BJ (cell line): ENCODE data around the gene DDX11. TPM values are rescaled to one million over a fixed set of nuclear protein-coding genes. Genes with fewer than 3 reads are reported as not detected.
"Not testable (repeated sequence)": the region's sequence is repeated elsewhere in the genome, so short reads cannot be mapped to it uniquely, and the experiment has no call there.

Experiments used
- CTCF ChIA-PET: fragments of 350-600 bp; formaldehyde crosslinking; extraction: SDS; loops from one replicate; lab custom pipeline; 2021; ENCODE audit warnings: antibody characterized with exemption, inconsistent platforms; lab: Yijun Ruan, JAX
- POLR2A ChIA-PET: fragments of 300-600 bp; sonication (Branson Sonifier 250); formaldehyde crosslinking; extraction: SDS; loops from one replicate; lab custom pipeline; 2021; ENCODE audit warnings: antibody characterized with exemption; lab: Charles Lee
- DNase-seq: peaks from one replicate; pipeline ENCODE4 v3.0.0-alpha.2; 2011; ENCODE audit warnings: low read depth
- H3K27me3 ChIP-seq: 2 replicates; pipeline ENCODE4 v1.6.0; 2011; ENCODE audit warnings: low read length; ENCODE audit not compliant: control insufficient read depth, insufficient read depth
- H3K36me3 ChIP-seq: 2 replicates; pipeline ENCODE4 v1.5.1; 2011; ENCODE audit warnings: low read length; ENCODE audit not compliant: control insufficient read depth, insufficient read depth
- H3K4me3 ChIP-seq: 2 replicates; pipeline ENCODE4 v1.5.1; 2011; ENCODE audit warnings: low read depth, mild to moderate bottlenecking, control low read depth, low read length
- CTCF ChIP-seq: IDR thresholded peaks from 2 replicates; pipeline ENCODE4 v1.5.1; 2011; ENCODE audit warnings: low read depth, mild to moderate bottlenecking, control low read depth, inconsistent platforms, low read length, moderate library complexity; ENCODE audit not compliant: insufficient read depth
- polyA plus RNA-seq: library from polyadenylated mRNA; depleted of rRNA; stranded (reverse); fragments of >200 nt; gene quantifications from 2 replicates; pipeline ENCODE4 v1.2.3, GENCODE V29; 2011

Gene DDX11
- polyA plus RNA-seq, 1 experiment, result 12.8 TPM

DNA sequence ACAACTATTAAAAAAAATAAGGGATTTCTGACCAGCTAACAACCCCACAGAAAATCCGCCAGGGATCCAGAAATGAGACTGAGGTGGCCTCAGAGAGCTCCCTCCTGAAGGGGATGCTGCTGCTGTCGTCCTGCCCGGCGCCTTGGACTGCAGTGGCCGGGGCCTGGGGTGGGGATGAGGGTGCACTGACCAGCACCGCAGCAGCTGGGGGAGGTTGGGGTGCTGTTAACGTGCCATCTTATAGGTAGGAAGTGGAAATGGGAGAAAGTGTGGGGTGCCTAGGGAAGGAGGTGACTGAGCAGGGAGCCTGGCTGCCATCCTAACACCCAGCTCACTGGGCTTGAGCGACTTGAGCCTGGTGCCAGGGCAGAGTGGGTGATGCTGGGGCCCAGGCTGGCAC lies 32.0 kb downstream of the DDX11 start:
- Histone ChIP-seq H3K27me3 (no peaks in the 10 kb centered on the region), H3K4me3 (no peak overlapping the region), H3K36me3 (peaks cover 1% of the 10 kb centered on the region)
- no peak for TF ChIP-seq CTCF
- POLR2A ChIA-PET, result no interaction called here
- CTCF ChIA-PET, result no interaction called here
- DNase-seq, result no peak

DNA sequence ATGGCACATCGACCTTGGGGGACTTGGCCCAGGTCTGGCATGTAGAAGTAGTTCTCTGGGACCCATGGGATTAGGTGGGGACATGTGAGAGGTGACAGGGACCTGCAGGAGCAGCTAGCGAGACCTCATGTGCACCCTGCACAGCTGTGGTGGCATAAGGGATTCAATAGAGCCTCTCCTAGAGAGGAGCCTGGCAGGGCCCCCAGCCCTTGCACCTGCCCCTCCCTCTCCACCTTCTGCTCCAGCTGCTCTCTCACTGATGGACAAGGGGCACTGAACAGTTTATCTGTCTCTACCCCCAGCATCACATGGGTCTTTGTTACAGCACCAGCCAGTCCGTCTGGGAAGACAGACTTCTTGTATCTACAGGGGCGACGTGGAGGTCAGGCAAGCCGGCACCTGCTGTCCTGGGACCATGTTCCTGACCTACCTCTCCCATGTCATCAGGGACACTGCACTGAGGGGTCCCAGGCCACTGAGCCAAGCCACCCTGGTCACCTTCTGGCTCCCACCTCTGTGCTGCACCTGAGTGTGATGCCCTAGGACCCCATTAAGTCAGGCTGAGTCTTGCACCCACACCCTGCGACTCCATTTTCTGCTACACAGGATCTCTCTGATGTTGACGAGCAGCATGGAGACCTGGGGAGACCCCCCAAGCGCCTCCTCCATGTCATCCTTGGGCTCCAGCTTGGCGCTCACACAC lies 32.6 kb downstream of the DDX11 start:
- Histone ChIP-seq H3K4me3 (no peak overlapping the region), H3K27me3 (no peaks in the 10 kb centered on the region), H3K36me3 (peaks cover 1% of the 10 kb centered on the region)
- CTCF ChIA-PET, result no interaction called here
- no peak for DNase-seq
- POLR2A ChIA-PET, result no interaction called here
- TF ChIP-seq CTCF, result no peak

GRCh38 chr12:31109773-31110172 lies 36.1 kb downstream of the DDX11 start:
- H3K36me3 ChIP-seq, CTCF ChIA-PET, DNase-seq, H3K4me3 ChIP-seq, H3K27me3 ChIP-seq, POLR2A ChIA-PET: not testable (repeated sequence)

GRCh38 chr12:31110263-31110662 lies 36.6 kb downstream of the DDX11 start:
- H3K4me3 ChIP-seq, POLR2A ChIA-PET, H3K27me3 ChIP-seq, H3K36me3 ChIP-seq, CTCF ChIA-PET, DNase-seq: not testable (repeated sequence)

DNA sequence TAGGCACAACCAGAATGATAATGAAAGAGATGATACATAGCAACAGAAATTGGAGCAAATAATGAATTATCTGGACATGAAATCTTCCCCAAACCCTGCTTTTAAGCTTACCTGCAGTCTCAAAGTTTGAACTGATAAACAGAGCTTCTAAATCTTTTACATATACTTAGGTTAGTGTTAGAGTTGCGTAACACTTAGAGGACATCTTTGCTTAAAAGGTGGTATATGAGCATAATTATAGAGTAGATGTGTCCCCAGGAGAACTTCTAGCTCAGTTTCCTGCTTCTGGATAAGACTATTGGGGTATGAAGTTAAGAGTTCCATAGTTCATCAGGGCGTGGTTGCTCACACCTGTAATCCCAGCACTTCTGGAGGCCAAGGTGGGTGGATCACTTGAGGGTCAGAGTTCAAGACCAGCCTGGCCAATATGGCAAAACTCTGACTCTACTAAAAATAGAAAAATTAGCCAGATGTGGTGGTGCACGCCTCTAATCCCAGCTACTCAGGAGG lies 41.5 kb downstream of the DDX11 start:
- H3K4me3 ChIP-seq, H3K36me3 ChIP-seq, POLR2A ChIA-PET, DNase-seq, CTCF ChIA-PET: not testable (repeated sequence)
- peaks cover 19% of the 10 kb centered on the region for H3K27me3 ChIP-seq

DNA sequence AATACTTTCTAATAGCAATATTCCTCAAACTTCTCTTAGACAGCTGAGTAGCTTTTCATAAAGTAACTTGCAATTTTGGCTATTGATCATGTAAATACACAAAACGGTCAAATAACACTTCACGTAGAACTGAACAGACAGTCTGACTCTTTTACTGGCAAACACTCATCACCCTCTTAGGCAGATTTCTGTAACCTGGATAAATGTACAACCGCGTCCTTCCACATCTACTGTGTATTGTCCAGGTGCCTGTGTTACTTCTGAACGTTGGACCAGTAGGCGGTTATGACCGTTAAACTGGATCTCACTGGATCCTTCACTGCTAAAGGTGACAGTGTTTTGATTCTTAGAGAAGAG lies 43.2 kb downstream of the DDX11 start:
- DNase-seq, POLR2A ChIA-PET, H3K4me3 ChIP-seq, CTCF ChIA-PET, H3K36me3 ChIP-seq: not testable (repeated sequence)
- peaks cover 19% of the 10 kb centered on the region for H3K27me3 ChIP-seq

DNA sequence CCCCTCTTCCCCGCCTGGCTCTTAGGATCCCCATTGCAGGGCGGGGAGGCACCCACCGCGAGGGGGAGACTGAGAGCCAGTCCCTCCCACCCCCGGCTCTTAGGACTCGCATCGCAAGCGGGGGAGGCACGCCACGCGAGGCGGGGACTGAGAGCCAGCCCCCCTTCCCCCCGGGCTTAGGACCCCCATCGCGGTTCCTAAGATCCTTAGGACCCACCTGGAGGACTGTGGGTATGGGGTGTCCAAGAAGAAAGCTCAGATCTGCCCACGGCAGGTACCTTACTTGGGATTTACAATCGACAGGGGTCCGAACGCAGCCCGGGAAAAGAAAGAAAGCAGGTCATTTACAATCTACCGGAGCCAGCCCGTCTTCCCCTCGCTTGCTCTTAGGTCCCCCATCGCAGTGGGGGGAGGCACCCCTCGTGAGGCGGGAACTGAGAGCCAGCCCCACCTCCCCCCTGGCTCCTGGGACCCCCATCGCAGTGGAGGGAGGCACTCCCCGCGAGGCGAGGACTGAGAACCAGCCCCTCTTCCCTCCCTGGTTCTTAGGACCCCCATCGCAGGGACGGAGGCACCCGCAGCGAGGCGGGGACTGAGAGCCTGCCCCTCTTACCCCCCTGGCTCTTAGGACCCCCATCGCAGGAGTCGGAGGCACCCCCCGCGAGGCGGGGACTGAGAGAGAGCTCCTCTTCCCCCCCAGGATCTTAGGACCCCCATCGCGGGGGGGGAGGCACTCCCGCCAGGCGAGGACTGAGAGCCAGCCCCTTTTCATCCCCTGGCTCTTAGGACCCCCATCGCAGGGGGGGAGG lies 43.7 kb downstream of the DDX11 start:
- no peak for DNase-seq
- peak overlapping the region; percentile 32 for H3K4me3 ChIP-seq
- no peaks in the 10 kb centered on the region for H3K36me3 ChIP-seq
- ChIA-PET POLR2A (no interaction called here), CTCF (interaction anchor here (0.7 kb wide), 1 partner anchor 121 kb away, joined by 3 read pairs; no protein-coding TSS in a partner anchor)
- peaks cover 19% of the 10 kb centered on the region for H3K27me3 ChIP-seq
- peak; percentile 73 for TF ChIP-seq CTCF
